HFF-Myc (cell line): ENCODE data around the gene TMEM154.

Experiments
- DNase-seq: peaks from one replicate; pipeline ENCODE4 v3.0.0-alpha.2; 2011; ENCODE audit warnings: low read depth; ENCODE audit errors: extremely low read depth
- H3K4me3 ChIP-seq: replicated peaks from 2 replicates; pipeline ENCODE4 v1.5.1; 2011; ENCODE audit warnings: low read depth, mild to moderate bottlenecking, control low read depth, low read length
- TF ChIP-seq, protein P1 (sequence below): IDR thresholded peaks from 2 replicates; pipeline ENCODE4 v1.5.1; 2012; ENCODE audit warnings: mild to moderate bottlenecking, low read depth, low read length, control low read depth; ENCODE audit errors: missing control alignments

The TMEM154 gene

DNA sequence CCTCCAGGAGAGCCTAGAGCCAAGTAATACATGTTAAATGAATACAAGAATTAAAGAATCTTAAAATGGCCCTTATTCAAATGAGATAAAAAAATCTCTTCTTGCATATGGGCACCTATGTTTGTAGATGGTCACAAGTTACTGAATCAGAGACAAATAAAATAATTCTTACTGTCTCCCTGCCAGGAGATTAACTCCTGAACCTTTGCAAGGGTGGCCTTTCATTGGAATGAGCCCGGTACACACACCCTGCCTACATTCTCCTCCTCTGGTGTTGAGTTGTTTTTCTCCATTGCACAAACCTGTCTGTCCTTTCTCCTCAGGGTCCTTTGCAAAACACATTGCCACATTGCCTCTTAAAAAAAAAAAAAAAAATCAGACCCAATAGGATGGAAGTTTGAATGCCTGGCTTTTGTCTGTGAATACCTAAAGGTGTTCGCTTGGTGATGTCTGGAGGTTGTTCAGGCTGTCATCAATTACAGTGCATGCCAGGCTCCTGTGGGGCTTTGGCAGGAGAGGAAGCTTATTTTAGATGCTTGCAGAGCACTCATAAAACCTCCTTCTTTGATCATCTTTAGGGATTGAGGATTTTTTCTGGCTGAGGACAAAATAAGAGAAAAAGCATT is 8.3 kb upstream of the TMEM154 start:
- DNase-seq = no peak
- TF ChIP-seq, protein P1, sequence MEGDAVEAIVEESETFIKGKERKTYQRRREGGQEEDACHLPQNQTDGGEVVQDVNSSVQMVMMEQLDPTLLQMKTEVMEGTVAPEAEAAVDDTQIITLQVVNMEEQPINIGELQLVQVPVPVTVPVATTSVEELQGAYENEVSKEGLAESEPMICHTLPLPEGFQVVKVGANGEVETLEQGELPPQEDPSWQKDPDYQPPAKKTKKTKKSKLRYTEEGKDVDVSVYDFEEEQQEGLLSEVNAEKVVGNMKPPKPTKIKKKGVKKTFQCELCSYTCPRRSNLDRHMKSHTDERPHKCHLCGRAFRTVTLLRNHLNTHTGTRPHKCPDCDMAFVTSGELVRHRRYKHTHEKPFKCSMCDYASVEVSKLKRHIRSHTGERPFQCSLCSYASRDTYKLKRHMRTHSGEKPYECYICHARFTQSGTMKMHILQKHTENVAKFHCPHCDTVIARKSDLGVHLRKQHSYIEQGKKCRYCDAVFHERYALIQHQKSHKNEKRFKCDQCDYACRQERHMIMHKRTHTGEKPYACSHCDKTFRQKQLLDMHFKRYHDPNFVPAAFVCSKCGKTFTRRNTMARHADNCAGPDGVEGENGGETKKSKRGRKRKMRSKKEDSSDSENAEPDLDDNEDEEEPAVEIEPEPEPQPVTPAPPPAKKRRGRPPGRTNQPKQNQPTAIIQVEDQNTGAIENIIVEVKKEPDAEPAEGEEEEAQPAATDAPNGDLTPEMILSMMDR = no peak
- H3K4me3 ChIP-seq = no peak overlapping the region

DNA sequence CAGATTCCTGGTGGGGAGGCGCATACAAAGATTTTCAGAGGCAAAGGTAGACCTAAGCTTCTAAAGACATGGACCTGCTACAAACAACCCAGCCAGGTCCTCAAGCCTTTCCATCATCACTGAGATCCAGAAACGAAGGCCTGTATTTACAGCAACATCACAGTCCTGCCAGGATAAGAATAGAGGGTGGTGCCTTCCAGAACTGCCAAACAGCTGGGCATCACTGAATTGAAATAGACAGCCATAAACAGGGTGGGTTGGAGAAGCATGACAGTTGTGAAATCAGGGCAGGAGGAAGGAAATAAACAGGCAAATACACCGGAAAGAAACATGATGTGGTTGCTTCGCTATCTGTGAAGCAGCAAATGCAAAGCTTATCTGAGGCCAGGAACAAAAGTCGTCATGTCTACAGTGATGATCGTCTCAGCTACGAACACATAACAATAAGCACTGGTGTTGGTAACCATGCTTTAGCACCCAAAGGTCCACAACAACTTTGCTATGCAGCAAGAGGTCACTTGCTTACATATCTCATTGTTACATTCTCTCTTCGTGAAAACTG is 6.7 kb upstream of the TMEM154 start:
- TF ChIP-seq, protein P1 = no peak
- no peak for DNase-seq
- no peak overlapping the region for H3K4me3 ChIP-seq

DNA sequence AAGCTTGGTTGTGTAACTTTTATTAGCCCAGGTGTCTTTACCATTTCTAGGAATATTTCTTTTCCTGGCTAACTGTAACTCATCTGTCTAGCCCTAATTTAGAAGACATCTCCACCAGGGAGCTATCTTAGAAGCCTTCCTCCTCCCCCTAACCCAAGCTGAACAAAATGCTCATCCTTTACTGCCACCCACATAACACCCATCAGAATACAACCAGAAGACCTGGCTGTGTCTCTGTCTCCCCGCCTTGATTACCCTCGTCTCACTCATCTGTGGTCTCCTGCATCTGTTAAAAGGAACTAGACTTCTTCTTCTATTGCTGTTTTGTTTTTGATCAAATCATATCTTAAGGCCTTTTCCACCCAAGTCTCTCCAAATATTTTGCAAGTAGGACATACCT is 4.8 kb upstream of the TMEM154 start:
- H3K4me3 ChIP-seq = no peak overlapping the region
- no peak for DNase-seq
- TF ChIP-seq, protein P1 = no peak

DNA sequence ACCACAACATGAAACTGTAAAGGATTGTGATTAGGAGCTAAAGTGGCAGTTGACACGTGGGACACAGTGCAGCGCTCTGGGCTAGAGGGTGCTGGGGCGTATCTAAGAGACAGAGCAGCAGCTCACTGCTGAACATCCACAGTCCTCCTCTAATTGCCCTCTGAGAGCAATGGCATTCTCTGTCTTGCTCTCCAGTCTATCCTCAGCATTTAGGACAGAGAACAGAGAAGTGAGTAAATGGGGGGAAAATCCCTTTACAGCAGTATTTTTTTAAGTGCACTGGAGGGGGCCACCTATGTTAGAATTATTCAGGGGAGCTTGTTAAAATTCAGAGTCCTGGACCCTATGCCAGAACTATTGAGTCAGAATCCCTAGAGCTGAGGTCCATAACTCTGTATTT is 4.2 kb upstream of the TMEM154 start:
- H3K4me3 ChIP-seq = no peak overlapping the region
- TF ChIP-seq, protein P1 = no peak
- DNase-seq = no peak

DNA sequence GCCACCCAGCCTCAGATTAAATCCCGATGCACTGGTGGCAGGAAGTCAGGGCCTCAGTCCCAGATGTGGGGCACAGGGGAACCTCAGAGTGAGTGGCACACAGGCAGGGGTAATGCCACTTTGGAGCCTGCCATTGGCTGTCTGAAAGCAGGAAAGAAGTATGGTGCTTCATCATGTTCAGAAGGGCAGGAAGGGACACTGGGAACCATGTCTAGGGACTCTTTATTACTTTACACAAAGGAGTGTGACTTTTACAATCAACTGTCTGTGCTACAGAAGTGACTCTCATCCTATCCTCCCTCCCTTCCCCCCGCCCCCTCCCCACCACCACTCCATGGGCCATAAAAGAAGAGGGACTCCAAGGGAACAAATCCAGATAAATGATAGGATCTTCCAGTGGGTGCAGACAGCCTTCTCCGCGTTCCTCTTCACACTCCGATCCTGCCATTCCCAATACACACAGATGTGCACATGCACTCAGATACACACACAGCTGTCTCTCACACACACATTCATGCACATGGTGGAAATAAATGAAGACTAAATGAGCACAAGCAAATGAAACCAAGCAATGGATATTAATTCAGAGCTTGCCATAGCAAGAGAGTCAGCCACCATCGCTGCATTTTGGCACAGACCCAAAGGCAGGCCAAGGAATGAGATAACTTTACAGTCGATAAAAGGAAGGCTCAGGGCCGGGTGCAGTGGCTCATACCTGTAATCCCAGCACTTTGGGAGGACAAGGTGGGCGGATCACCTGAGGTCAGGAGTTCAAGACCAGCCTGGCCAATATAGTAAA is 2.5 kb upstream of the TMEM154 start:
- no peak overlapping the region for H3K4me3 ChIP-seq
- TF ChIP-seq, protein P1 = no peak
- no peak for DNase-seq

DNA sequence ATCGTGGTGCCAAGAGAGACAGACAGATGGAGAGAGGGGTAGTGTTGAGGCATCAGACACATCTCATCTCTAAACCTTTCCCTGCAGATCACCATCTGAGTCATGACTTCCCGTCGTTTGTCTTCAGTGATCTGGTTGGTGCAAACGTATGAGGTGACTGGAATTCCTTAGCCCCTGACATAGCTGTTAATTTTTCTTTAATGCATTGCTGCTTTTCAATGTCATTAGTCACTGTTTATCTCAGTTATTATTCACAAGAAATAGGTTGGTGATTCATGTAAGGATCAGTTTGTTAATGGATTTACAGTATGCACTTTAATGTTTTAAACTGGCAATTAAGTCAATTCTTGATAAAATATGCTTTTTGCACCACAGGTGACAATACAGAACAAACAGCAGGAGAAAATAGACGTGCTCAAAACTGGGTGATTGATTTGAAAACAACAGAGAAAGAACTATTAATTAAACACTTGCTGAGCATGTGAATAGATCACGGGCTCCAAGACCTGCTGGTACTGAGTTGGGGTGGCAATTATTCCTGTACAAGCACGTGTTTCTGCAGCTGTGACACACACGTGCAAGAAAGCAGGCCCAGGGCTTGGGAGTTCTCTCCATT is 1.3 kb upstream of the TMEM154 start:
- peak; percentile 67 for DNase-seq
- H3K4me3 ChIP-seq = no peak overlapping the region
- TF ChIP-seq, protein P1 = no peak
